GM12878 (cell line): ENCODE measurements around the gene CLTRN. TPM values are rescaled to one million over a fixed set of nuclear protein-coding genes. Genes with fewer than 3 reads are reported as not detected.

ENCODE experiments used
- ATF7 ChIP-seq: fragments of 450-650 bp; IDR thresholded peaks from 2 replicates; pipeline ENCODE4 v1.6.1; 2016; ENCODE audit warnings: low read depth, mild to moderate bottlenecking
- BCL3 ChIP-seq: IDR thresholded peaks from 2 replicates; pipeline ENCODE4 v1.6.1; 2011; ENCODE audit warnings: borderline replicate concordance, low read depth, mild to moderate bottlenecking, moderate library complexity, low read length; ENCODE audit not compliant: insufficient read depth, poor library complexity, severe bottlenecking
- CBFB ChIP-seq: IDR thresholded peaks from 2 replicates; pipeline ENCODE4 v1.6.1; 2016; ENCODE audit warnings: antibody characterized with exemption, low read depth
- CREM ChIP-seq: IDR thresholded peaks from 2 replicates; pipeline ENCODE4 v1.6.1; 2014; ENCODE audit warnings: antibody characterized with exemption, low read depth
- E2F8 ChIP-seq: fragments of 450-650 bp; IDR thresholded peaks from 2 replicates; pipeline ENCODE4 v1.6.1; 2018; ENCODE audit warnings: mild to moderate bottlenecking, low read depth, moderate library complexity; ENCODE audit not compliant: partially characterized antibody
- ELK1 ChIP-seq: IDR thresholded peaks from 2 replicates; pipeline ENCODE4 v1.6.1; 2012; ENCODE audit warnings: low read depth, low read length, improper control_type of control experiment
- IKZF1 ChIP-seq: fragments of 450-650 bp; conservative IDR thresholded peaks from 2 replicates; pipeline ENCODE4 v1.6.1; 2017; ENCODE audit warnings: antibody characterized with exemption, mild to moderate bottlenecking
- IRF3 ChIP-seq: fragments of 450-650 bp; IDR thresholded peaks from 2 replicates; pipeline ENCODE4 v1.6.1; 2014; ENCODE audit warnings: mild to moderate bottlenecking
- KDM1A ChIP-seq: fragments of 200-600 bp; sonication (generic); IDR thresholded peaks from 2 replicates; pipeline ENCODE4 v1.6.1; 2016; ENCODE audit warnings: borderline replicate concordance
- KLF5 ChIP-seq: fragments of 450-650 bp; IDR thresholded peaks from 2 replicates; pipeline ENCODE4 v1.6.1; 2014; ENCODE audit warnings: mild to moderate bottlenecking; ENCODE audit not compliant: partially characterized antibody
- POLR2A ChIP-seq: IDR thresholded peaks from 2 replicates; pipeline ENCODE4 v1.6.1; 2011; ENCODE audit warnings: low read depth, mild to moderate bottlenecking, low read length
- POLR2AphosphoS2 ChIP-seq: IDR thresholded peaks from 2 replicates; pipeline ENCODE4 v1.6.1; 2011; ENCODE audit warnings: low read depth, mild to moderate bottlenecking, low read length, improper control_type of control experiment, moderate library complexity
- SMAD5 ChIP-seq: IDR thresholded peaks from 2 replicates; pipeline ENCODE4 v1.6.1; 2016; ENCODE audit warnings: antibody characterized with exemption, low read depth
- SP1 ChIP-seq: IDR thresholded peaks from one replicate; pipeline ENCODE4 v1.6.1; 2011; ENCODE audit warnings: low read depth, low read length
- SPI1 ChIP-seq: IDR thresholded peaks from 2 replicates; pipeline ENCODE4 v1.6.1; 2011; ENCODE audit warnings: low read depth, mild to moderate bottlenecking, low read length, moderate library complexity, borderline replicate concordance; ENCODE audit not compliant: insufficient read depth
- SREBF1 ChIP-seq: IDR thresholded peaks from 2 replicates; pipeline ENCODE4 v1.6.1; 2012; ENCODE audit warnings: mild to moderate bottlenecking, low read length
- STAT1 ChIP-seq: fragments of 450-650 bp; conservative IDR thresholded peaks from 2 replicates; pipeline ENCODE4 v1.6.1; 2014; ENCODE audit warnings: antibody characterized with exemption, mild to moderate bottlenecking
- YBX1 ChIP-seq: fragments of 450-650 bp; IDR thresholded peaks from 2 replicates; pipeline ENCODE4 v1.6.1; 2016; ENCODE audit warnings: antibody characterized with exemption
- ZBTB11 ChIP-seq: fragments of 450-650 bp; formaldehyde crosslinking; IDR thresholded peaks from 2 replicates; pipeline ENCODE4 v1.5.0; 2022; ENCODE audit warnings: mild to moderate bottlenecking, missing genetic modification characterization
- polyA plus RNA-seq, 11 experiments: library from polyadenylated mRNA; depleted of rRNA in 4 of 11; unstranded in 6 of 11; stranded (reverse) in 5 of 11; fragments of >200 nt; fragmentation: Nextera tagmentation in 4 of 11; fragmentation: Illumina TruSeq in 1 of 11; extraction: Ambion mirVana in 4 of 11; extraction: Trizol in 1 of 11; gene quantifications; 1 replicate in 1 of 11; 2 replicates in 10 of 11; pipeline versions ENCODE4 v1.2.1 to v1.2.3, GENCODE V29; 2011 to 2016; ENCODE audit warnings: inconsistent platforms in 2 of 11, missing spikeins in 2 of 11, low read depth in 1 of 11
- total RNA-seq, 4 experiments: library from RNA; depleted of rRNA in 3 of 4; stranded (reverse); fragments of >200 nt in 3 of 4; fragmentation: Illumina TruSeq in 1 of 4; extraction: Trizol in 1 of 4; gene quantifications; 2 replicates each; pipeline versions ENCODE4 v1.2.1 to v1.2.3, GENCODE V29; 2013 to 2021

CLTRN gene
- total and polyA plus RNA-seq, 10 of the 15 experiments (the other 5 are each of a cell fraction or from before 2014, with no cell fraction given), result 0.13 to 0.75 (median 0.27) TPM; not detected in 1

GRCh38 chrX:15674841-15675489 is 10.4 kb upstream of the CLTRN start (continued):
- no peak for TF ChIP-seq ELK1
- peak; percentile 78; the same call in 1 of the 2 replicates for TF ChIP-seq SPI1
- no peak; the same call in 1 of the 2 replicates for TF ChIP-seq SMAD5
- no peak for TF ChIP-seq BCL3
- peak; percentile 85 for TF ChIP-seq E2F8
- TF ChIP-seq ZBTB11 (CRISPR knock-in tag), result no peak
- TF ChIP-seq KDM1A, result no peak
- TF ChIP-seq POLR2AphosphoS2, result peak; percentile 59; the same call in 1 of the 2 replicates
- TF ChIP-seq IRF3, result no peak
- TF ChIP-seq KLF5, result peak; percentile 20
- peak; percentile 96 for TF ChIP-seq ATF7
- peak; percentile 73 for TF ChIP-seq SP1
- TF ChIP-seq CREM, result peak; percentile 90; the same call in 1 of the 2 replicates
- TF ChIP-seq CBFB, result no peak
- TF ChIP-seq YBX1, result no peak
- peak; percentile 73; the same call in 1 of the 2 replicates for TF ChIP-seq IKZF1
- TF ChIP-seq POLR2A, result peak; percentile 83
- no peak for TF ChIP-seq STAT1
- TF ChIP-seq SREBF1, result no peak
